Measurements from ENCODE around the gene ASB7. TPM values are rescaled to one million over a fixed set of nuclear protein-coding genes. Genes with fewer than 3 reads are reported as not detected.

The ASB7 gene
- total RNA-seq, 1 experiment from 2014 or later, result 12.9 TPM

GRCh38 chr15:100695048-100695447 is 92.7 kb downstream of the ASB7 start (continued):
- TF ChIP-seq ZNF512 (CRISPR knock-in tag; IDR thresholded peaks at IDR 0.05; ENCODE audit: borderline replicate concordance), result no peak

DNA sequence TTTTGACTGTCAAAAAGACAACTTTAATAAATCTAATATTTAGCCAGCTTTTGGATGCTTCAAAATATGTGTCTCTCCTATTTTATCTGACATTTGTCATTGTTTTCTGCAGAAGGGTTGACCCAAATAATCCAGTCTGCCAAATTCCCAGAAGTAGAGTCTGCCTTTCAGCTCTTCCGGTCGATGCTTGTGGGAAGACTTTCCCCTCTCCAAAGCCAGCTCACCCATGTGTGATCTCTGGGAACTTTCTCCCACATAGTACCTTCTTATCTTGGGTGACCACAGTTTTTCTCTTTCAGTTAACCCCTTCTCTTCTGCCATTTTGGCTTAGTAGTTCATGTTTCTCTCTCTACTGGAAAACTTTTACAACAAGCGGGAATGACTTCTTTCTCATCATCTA is 94.1 kb downstream of the ASB7 start:
- no peak overlapping the region for H3K4me3 Mint-ChIP-seq
- no peaks in the 10 kb centered on the region for H3K27me3 Mint-ChIP-seq (ENCODE audit: low read depth)
- DNase-seq (ENCODE audit: low spot score) (no peak), ATAC-seq (no peak)
- no peak overlapping the region for H3K27ac Mint-ChIP-seq
- TF ChIP-seq TEAD1 (CRISPR knock-in tag; IDR thresholded peaks at IDR 0.05), result no peak
- TF ChIP-seq ZNF671 (CRISPR knock-in tag; IDR thresholded peaks at IDR 0.05), result no peak
- TF ChIP-seq TP53 (CRISPR knock-in tag; IDR thresholded peaks at IDR 0.05), result no peak
- TF ChIP-seq E2F1 (CRISPR knock-in tag; IDR thresholded peaks at IDR 0.05), result no peak
- TF ChIP-seq CREM (CRISPR knock-in tag; IDR thresholded peaks at IDR 0.05), result no peak
- no peak for TF ChIP-seq IRF2 (CRISPR knock-in tag; IDR thresholded peaks at IDR 0.05; ENCODE audit: borderline replicate concordance, low read depth)
- TF ChIP-seq HMGA2 (CRISPR knock-in tag; IDR thresholded peaks at IDR 0.05), result no peak
- no peak for TF ChIP-seq ATF6 (CRISPR knock-in tag; IDR thresholded peaks at IDR 0.05)
- TF ChIP-seq, protein P1, sequence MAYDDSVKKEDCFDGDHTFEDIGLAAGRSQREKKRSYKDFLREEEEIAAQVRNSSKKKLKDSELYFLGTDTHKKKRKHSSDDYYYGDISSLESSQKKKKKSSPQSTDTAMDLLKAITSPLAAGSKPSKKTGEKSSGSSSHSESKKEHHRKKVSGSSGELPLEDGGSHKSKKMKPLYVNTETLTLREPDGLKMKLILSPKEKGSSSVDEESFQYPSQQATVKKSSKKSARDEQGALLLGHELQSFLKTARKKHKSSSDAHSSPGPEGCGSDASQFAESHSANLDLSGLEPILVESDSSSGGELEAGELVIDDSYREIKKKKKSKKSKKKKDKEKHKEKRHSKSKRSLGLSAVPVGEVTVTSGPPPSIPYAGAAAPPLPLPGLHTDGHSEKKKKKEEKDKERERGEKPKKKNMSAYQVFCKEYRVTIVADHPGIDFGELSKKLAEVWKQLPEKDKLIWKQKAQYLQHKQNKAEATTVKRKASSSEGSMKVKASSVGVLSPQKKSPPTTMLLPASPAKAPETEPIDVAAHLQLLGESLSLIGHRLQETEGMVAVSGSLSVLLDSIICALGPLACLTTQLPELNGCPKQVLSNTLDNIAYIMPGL (CRISPR knock-in tag; IDR thresholded peaks at IDR 0.05), result no peak
- ChIA-PET POLR2A (no interaction called here), CTCF (interaction anchor here (1.4 kb wide), 1 partner anchor 177 kb away, joined by 5 read pairs; no protein-coding TSS in a partner anchor)
- no peaks in the 10 kb centered on the region for H3K36me3 Mint-ChIP-seq
- H3K4me1 Mint-ChIP-seq, result no peaks in the 10 kb centered on the region
- peaks cover 9% of the 10 kb centered on the region; the same call in 1 of the 2 replicates for H3K9me3 Mint-ChIP-seq

Other genes with a start within 250 kb of the ASB7 start
- gene CERS3, start 73.6 kb upstream of the ASB7 start, total RNA-seq (2021), result 0.74 to 1.5 TPM (median 0.94 TPM) in 3 replicates
- gene LINS1, start 405 bp upstream of the ASB7 start, total RNA-seq (2021), result 6.2 to 10.4 TPM (median 9.1 TPM) in 3 replicates

All from WTC11 (cell line).